VCaP (cell line): ENCODE measurements around the gene SLC6A17.

Source experiments
- H3K27ac ChIP-seq: fragments of 450-650 bp; 2 replicates; pipeline ENCODE4 v1.5.1; 2017
- TF ChIP-seq, protein P1 (sequence below): fragments of 450-650 bp; conservative IDR thresholded peaks from 2 replicates; pipeline ENCODE4 v1.5.1; 2017; ENCODE audit warnings: mild to moderate bottlenecking, moderate library complexity

The SLC6A17 gene

DNA sequence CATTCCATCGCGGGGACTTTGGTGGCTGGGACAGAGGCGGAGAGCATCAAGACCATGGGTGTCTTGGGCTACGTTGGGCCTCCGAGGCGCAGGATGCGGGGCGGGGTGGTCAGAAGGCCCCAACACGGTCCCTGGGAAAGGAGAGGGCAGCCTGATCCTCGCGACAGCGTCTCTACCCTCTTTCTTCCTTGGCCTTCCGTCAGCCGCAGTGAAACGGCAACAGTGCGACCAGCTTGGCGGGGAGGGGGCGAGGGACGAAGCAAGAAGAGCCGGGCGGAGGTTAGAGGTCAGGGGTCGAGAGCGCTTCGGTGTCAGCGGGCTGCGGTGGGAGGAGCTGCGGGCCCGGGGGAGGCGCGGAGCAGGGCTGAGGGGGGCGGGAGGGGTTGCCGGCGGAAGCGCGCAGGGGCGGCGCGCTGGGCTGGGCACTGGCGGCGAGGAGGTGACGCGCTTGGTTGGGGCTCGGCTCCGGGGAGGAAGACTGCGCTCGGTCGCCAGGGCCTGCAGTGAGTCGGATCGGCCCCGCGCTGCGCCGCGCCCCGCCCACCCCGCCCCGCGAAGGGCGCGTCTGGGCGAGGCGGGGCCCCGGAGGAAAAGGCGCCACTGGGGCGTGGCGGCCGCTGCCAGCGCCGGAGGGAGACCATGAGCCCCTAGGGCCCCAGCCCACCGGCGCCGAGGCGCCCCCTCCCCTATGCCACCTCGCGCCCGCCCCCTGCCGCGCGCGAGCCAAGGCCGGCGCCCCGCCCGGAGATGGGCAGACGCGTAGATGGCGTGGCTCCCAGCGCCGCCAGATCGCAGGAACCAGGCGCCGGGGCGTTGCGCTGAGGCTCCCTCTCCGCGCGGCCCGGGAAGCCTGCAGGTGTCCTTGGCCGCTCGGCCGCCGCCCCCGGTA, 59.7 kb downstream of the SLC6A17 start, which contains the start of gene KCNC4:
Gene KCNC4 (plus strand): TSS at position 600 of the 889 bp plus-strand sequence. CDS start 1,186 bp downstream, outside the sequence.
- TF ChIP-seq, protein P1, sequence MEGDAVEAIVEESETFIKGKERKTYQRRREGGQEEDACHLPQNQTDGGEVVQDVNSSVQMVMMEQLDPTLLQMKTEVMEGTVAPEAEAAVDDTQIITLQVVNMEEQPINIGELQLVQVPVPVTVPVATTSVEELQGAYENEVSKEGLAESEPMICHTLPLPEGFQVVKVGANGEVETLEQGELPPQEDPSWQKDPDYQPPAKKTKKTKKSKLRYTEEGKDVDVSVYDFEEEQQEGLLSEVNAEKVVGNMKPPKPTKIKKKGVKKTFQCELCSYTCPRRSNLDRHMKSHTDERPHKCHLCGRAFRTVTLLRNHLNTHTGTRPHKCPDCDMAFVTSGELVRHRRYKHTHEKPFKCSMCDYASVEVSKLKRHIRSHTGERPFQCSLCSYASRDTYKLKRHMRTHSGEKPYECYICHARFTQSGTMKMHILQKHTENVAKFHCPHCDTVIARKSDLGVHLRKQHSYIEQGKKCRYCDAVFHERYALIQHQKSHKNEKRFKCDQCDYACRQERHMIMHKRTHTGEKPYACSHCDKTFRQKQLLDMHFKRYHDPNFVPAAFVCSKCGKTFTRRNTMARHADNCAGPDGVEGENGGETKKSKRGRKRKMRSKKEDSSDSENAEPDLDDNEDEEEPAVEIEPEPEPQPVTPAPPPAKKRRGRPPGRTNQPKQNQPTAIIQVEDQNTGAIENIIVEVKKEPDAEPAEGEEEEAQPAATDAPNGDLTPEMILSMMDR: no peak; the same call in 1 of the 2 replicates
- H3K27ac ChIP-seq: peak within 1 kb of the TSS; percentile 74

DNA sequence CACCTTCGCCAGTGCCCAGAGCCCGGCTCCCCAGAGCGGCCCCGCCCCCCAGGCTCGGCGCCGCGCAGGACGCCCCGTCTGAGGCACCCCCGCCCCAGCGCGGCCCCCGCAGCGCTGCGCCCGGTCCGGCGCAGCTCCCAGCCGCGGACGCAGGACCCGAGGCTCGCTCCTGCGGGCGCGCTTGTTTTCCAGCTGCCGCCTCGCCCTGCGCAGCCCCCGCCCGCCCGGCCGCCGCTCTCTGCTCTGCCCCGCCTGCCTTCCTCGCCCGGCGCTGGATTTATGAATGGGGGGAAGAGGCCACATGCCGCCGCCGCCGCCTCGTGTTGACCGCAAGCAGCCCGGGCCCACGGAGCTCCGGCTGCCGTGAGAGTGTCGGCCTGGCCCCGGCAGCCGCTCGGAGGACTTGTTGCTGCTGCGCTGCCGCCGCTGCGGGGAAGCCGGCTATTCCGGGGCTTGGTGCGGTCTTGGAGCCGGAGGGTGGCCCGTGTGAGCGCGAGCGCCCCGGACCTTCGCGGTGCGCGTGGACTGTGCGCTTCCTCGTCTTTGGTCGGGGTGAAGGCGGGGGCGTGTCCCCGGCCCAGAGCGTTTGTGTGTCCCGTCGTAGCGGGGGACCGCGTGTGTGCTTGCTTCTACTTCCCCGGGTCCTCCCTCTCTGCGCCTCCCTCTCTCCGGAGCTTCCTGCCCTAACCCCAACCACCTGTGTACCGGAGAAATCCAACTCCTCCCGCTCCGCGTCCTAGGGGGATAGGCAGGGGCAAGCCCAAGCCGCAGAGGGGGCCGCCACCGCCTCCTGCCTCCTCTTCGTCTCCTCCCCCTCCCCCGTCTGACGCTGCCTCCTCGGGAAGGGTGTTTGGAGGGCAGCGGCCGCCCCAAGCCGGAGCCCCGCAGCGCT, 60.6 kb downstream of the SLC6A17 start:
- TF ChIP-seq, protein P1: no peak
- peak overlapping the region; percentile 74 for H3K27ac ChIP-seq

DNA sequence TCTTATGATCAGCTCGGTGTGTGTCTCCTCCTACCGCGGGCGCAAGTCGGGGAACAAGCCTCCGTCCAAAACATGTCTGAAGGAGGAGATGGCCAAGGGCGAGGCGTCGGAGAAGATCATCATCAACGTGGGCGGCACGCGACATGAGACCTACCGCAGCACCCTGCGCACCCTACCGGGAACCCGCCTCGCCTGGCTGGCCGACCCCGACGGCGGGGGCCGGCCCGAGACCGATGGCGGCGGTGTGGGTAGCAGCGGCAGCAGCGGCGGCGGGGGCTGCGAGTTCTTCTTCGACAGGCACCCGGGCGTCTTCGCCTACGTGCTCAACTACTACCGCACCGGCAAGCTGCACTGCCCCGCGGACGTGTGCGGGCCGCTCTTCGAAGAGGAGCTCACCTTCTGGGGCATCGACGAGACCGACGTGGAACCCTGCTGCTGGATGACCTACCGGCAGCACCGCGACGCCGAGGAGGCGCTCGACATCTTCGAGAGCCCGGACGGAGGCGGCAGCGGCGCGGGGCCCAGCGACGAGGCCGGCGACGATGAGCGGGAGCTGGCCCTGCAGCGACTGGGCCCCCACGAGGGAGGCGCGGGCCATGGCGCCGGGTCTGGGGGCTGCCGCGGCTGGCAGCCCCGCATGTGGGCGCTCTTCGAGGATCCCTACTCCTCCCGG, 61.3 kb downstream of the SLC6A17 start:
- TF ChIP-seq, protein P1: no peak
- peak overlapping the region; percentile 74; the same call in 1 of the 2 replicates for H3K27ac ChIP-seq

DNA sequence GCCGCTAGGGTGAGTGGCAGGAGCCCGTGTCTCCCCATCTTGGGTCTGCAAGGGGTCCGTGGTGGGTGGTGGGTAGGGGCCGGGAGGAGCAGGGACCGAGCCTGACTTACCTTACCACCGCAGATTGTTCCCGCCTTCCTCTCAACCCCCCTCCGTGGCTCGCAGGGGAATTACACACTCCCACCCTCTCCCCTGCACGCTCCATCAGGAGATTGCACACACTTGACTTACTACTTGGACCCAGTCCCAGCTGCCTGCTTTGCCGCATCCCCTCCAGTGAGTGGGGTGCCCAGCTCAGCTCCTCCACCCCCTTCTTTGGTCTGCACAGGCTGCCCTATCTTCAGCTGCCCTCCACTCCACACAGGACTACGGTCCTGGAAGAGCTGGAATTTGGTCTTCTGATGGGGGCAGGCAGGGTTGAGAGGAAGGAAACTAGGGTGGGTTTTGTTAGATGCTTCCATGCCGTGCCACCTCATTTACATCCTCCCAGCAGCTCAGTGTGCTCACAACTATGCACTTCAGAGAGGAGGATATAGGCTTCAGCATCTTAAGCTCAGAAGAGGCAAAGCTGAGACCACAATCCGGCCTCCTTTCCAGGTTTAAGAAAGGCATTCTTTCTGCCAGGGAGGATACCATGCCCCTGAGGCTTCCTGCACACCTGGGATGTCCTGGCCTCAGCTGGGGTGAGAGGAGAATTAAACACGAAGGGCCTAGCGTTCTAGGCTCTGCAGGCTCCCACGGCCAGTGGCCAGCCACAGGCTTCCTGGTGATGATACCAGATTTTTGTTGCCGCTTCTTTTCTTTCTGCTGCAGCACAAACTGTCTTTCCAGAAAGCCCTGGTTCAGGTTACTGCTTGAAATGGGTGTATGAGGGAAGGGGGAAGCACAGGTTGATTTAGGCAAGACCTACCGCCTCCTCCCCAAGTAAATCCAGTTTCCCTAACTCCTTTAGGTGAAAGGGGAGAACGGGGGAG, 62.2 kb downstream of the SLC6A17 start:
- TF ChIP-seq, protein P1: no peak
- H3K27ac ChIP-seq: no peak overlapping the region

DNA sequence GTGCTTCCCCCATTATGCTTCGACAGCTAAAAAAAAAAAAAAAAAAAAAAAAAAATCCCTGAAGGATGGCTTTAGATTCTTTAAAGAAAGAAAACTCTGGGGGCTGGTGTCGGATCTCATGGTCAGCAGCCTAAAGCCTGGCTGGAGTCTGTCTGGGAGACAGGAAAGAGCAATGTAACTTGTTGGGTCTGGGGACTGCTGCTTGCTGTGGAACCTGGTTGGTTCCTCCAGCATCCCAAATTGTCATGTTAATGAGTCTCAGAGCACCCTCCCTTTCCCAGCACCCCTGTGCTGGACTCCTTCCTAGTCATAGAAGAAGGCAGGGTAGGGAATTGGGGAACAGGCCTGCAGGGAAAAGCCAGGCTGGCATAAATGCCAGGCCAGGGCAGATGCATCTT, 62.8 kb downstream of the SLC6A17 start:
- TF ChIP-seq, protein P1: no peak
- no peak overlapping the region for H3K27ac ChIP-seq
